ENCODE measurements around the gene ARHGAP31.
"Not testable (repeated sequence)": the region's sequence is repeated elsewhere in the genome, so short reads cannot be mapped to it uniquely, and the experiment has no call there.

Gene ARHGAP31

GRCh38 chr3:119294696-119295671 is 801 bp downstream of the ARHGAP31 start:
- DNase-seq, result peak; percentile 83

GRCh38 chr3:119295816-119296726 is 1.9 kb downstream of the ARHGAP31 start:
- DNase-seq, result peak; percentile 77

GRCh38 chr3:119296727-119297122 is 2.5 kb downstream of the ARHGAP31 start:
- DNase-seq, result peak; percentile 58

GRCh38 chr3:119297169-119297568 is 3.0 kb downstream of the ARHGAP31 start:
- DNase-seq, result peak; percentile 67

DNA sequence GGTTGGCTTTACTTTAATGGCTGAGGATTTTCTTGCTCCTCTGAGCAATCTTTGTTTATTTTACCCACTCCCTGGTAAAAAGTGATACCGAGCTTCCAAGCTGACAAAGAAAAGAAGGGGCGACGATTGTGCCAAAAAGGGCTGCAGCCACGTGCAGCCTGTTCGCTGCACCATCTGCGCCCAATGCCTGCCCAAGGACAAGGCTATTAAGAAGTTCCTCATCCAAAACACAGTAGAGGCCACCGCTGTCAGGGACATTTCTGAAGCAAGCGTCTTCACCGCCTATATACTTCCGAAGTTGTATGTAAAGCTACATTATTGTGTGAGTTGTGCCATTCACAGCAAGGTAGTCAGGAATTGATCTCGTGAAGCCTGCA is 4.4 kb downstream of the ARHGAP31 start:
- DNase-seq, result no peak

- peak; percentile 31 for DNase-seq
These were observed 6.8 kb downstream of the ARHGAP31 start for GRCh38 chr3:119300991-119301391.

DNA sequence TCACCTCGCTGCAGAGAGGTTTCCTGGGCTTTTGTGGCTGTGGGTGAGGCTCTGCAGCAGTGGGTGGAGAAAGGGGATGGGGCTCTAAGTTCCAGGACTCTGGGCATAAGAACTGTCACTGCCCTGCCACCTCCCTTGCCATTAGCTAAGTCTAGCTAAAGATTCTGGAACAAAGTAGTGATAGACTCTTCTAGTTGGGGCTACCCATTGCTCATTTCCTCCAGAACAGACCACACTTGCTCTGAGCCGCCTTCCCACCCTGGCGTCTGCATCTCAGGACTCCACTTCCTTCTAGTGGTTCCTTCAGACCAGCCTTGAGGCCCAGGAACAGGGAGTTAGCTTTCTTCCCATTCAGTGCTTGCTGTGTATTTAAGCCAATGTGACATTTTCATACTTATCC is 7.5 kb downstream of the ARHGAP31 start:
- no peak for DNase-seq

DNA sequence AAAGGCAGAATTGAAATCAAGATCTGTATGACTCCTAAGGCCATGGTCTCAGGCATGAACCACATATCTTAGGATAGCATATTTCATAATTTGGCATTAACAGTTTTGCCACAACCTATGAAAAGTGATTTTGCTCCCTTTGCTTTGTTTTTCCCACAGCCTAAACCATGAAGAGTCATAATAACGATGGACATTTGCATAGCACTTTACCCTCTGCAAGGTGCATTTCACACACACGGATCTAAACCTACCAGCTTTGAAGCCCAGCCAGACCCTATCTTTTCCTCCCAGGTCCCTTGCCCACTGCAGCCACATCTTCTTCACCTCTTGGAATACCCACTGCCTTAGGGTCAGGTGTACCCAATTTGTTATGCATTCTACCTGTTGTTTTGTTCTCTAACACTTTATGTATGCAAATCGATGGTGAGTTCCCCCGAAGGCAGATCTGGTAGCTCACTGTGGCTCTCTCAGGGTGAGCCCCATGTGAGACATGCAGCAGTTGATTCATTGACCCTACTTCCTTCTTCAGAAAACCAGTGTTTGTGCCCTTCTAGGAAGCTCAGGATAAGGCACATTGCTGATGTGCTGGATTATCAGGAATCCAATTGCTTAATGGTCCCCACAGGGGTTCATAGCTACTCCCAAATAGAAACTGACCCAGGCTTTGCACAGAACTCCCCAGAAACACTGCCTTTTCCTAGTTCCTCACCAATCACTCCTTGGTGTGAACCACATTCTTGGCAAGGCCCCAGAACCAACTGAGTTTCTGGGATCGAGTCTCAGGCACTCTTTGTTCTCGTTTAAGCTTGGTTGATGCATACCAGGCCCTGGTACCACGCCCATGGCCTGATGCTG is 8.7 kb downstream of the ARHGAP31 start:
- DNase-seq, result peak; percentile 56

DNA sequence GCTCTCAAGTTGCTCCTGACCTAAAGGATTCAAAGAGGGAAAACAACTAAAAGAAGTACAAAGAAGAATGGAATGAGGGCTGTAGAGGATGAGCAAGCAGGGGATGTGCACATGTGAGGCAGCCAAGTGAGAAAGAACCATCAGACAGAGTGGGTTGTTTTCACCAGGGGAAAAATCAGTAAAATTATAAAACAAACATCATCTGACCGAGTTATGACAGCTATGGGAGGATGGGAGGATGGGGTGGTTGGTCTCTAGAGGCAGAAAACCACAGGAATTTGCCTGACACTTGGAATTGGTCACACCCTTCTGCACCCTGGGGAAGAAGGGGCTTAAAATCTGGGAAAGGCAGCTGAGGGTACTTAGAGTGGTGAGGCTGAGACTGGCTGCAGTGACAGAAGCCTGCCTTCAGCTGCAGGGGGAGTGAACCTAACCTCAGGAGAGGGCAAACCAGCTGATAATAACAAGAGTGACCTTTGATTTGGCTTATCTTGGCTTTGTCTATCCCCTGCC is 10.1 kb downstream of the ARHGAP31 start:
- peak; percentile 88 for DNase-seq

- DNase-seq, result peak; percentile 76
These were observed 11.1 kb downstream of the ARHGAP31 start for GRCh38 chr3:119305286-119305685.

GRCh38 chr3:119306378-119306777 is 12.2 kb downstream of the ARHGAP31 start:
- DNase-seq, result not testable (repeated sequence)

GRCh38 chr3:119308355-119308754 is 14.2 kb downstream of the ARHGAP31 start:
- peak; percentile 34 for DNase-seq

- DNase-seq, result no peak
These were observed 15.4 kb downstream of the ARHGAP31 start for GRCh38 chr3:119309591-119309990.

DNA sequence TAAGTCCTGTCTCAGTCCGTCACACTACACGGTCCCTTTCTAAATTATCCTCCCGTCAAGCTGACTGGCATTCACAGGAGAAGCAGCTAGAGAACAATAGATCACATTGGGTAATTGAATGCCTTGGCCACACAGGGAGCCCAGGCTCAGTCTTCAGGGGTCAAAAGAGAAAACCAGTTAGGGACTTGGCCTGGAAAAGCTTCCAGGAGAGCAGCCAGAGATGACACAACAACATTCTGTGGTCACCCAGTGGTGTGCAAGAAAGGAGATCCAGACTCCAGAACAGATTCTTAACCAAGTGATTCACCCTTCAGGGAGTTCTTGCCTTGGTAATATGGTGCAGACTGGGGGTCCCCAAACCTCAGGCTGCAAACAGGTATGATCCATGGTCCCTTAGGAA is 15.9 kb downstream of the ARHGAP31 start:
- DNase-seq, result peak; percentile 99

GRCh38 chr3:119311081-119311925 is 17.1 kb downstream of the ARHGAP31 start:
- DNase-seq, result peak; percentile 91

- DNase-seq, result no peak
These were observed 19.3 kb downstream of the ARHGAP31 start for GRCh38 chr3:119313461-119313860.

DNA sequence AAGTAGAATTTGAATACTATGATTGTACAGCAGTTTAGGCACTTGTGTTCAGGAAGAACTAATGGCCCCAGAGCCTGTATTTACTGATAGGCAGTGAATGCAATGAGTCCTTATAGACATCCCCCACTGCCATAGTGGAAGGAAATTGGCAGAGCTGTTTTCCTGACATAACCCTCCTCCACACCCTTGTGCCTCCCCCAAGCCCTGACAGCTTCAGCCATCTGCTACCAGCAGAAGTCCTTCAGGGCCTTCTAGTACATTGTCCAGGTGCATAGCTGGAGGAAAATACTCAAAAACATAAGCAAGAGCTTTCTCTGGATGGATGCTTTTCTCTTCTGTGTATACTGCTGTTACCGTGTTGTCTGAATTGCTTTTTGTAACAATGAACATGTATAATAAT is 20.6 kb downstream of the ARHGAP31 start:
- no peak for DNase-seq

DNA sequence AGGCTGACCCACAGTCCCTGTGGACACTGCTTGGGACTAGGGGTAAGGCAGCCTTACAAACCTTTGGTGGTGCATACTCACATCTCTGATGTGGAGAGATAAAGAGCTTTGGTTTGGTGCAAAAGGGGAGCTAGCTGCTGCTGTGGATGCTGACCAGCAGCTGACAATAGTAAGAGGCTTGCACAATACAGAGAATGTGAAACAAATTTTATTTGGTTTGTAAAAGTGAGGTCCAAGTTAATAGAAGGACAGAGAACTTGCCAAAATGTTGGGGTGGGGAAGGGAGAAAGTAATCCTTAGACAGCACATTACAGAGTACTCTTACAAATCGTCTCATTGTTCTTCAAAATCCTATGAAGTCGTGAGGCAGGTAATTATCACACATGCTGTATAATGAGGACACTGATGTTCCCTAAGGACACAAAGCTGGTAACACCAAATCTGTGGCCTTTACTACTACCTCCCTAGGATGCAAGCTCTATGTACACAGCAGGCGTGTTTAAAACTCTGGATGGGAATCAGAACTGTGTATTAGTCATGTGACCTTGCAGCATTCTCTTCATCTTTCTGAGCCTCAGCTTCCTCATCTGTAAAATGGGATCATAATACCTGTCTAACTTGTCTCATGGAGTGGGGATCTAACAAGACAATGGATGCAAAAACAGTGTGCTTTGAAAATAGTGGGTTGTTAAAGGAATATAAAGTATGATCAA is 21.6 kb downstream of the ARHGAP31 start:
- no peak for DNase-seq

DNA sequence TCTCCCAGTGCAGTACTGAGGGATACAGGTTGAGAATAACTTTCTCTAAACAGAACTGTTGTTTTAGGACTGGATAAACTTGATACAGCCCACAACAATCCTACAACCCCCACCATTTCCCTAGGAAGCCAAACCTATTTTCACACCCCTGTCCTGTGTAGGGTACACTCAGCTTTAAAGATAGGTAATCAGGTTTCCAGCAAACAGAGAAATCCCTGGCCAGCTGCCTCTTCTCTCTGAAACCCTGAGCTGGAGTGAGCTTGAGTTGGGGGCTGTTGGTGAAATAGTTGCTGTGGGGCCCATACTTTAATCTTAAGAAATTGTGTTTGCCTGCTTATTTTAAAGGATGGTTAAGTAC is 22.1 kb downstream of the ARHGAP31 start:
- no peak for DNase-seq

GRCh38 chr3:119318876-119319275 is 24.7 kb downstream of the ARHGAP31 start:
- peak; percentile 93 for DNase-seq
